ENCODE data around the gene BCAS3.
"Not testable (repeated sequence)": the region's sequence is repeated elsewhere in the genome, so short reads cannot be mapped to it uniquely, and the experiment has no call there.

The BCAS3 gene

DNA sequence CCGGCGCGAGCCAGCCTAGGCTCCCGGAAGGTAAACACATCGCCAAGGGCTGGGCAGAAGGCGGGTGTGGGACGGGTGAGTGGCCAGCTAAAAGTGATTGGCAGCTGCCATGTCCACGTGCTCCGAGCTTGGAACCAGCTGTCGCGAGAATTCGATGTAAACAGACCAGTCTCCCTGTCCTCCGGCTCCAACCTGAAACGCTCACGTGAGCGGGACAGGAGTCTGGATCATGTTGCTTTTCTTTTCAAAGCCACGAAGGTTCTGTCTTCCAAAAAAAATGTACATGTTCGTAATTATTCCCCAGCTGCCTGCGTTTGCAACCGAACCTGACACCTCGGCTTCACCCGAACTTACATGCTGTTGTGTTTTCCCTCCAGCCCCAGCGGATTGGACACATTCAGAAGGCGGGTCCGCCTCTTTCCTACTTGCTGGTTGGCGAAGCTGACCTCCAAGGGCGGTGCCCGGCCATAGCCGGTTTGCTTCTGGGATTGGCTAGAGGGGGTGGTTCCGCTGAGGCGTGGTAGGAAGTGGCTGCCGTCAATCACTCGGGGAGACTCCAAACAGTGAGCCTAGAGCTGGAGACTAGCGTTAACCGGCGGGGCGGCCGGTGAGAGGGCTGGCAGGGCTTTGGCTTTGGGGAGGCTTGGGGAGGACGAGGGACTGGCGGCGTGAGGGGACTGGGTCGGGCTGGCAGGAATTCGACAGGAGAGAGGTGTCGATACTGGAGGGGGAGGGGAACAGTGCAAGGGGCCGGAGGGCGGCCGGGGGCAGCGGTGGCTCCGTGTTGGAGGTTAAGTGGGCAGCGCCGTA, at the start of gene BCAS3:
Gene BCAS3 (plus strand): TSS at position 544 of the 810 bp plus-strand sequence.
- DNase-seq, result peak; percentile 97 to 100 (median 99)
- intact Hi-C loops (cut with DNase I), result no loop called here

DNA sequence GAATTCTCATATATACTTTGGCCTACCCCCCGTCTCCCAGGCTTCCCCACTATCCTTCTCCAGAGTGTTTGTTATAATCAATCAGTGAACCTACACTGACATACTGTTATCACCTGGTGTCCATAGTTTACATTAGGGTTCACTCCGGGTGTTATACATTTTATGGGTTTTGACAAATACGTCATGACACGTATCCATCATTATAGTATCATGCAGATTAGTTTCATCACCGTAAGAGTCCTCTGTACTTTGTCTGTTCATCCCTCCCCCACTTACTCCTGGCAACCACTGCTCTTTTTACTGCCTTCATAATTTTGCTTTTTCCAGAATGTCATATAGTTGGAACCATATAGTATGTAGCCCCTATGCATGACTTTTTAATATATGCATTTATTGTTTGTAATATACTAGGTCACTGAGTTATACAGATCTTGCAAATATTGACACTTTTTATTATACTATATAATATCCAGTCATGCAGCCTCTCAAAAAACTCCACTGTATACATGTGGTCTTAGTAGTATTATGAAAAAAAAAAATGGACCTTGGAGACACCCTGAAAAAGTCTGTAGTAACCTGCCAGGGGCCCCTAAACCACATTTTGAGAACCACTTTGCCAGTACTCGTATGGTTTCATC, 49.3 kb upstream of the BCAS3 start:
- intact Hi-C loops (cut with DNase I), result no loop called here

DNA sequence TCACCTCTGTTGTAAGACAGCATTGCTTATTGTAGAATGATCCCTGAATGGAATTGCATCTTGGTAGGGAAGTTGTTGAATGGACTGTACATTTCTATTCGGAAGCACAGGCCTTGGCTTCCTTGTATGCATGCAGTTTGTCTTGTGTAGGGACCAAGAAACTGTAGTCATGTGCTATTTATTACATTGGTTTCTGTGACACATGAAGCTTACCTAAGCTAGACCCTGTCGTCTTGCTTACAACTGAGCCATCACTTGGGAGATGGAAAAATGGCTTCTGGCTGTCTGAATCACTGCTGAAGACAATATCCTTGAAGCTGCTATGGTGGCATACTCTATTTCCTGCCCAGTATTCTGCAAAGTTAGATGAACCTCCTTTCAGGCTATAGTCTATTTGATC, 48.5 kb upstream of the BCAS3 start:
- DNase-seq, result no peak
- intact Hi-C loops (cut with DNase I), result no loop called here

More for the DNA sequence above, 49.3 kb upstream of the BCAS3 start:
- no peak for DNase-seq

DNA sequence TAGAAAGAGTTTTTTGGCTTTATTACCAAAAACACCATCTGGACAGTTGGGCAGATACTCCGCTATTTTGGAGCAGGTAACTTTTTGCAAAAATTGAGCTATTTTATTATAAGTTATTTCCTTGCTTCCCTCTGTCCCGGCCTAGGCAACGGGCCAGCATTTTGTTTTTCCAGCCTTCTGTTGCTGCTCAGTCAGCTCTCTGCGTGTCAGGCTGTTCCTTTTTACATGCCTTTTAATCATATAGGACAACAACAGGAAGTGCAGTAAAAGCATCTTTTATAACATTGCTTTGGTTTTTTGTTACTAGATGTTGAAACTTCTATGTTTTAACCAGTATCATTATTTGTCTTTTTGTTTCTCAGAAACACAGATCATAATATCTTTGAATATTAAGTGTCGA, 47.3 kb upstream of the BCAS3 start:
- intact Hi-C loops (cut with DNase I), result loop anchor here (5.0 kb wide), 1 partner anchor 38 kb away; no protein-coding TSS in a partner anchor
- DNase-seq, result peak in 7 of 10 donors; percentile 19 to 88 (median 59)

DNA sequence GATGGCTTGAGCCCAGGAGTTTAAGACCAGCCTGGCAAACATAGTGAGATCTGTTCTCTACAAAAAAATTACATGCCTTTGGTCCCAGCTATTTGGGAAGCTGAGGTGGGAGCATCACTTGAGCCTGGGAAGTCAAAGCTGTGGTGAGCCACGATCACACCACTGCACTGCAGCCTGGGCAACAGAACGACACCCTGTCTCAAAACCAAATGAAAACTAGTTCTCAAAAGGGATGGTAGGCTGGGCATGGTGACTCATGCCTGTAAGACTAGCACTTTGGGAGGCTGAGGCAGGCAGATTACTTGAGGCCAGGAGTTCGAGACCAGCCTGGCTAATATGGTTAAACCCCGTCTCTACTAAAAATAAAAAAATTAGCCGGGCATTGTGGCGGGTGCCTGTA, 46.5 kb upstream of the BCAS3 start:
- no peak for DNase-seq
- intact Hi-C loops (cut with DNase I), result loop anchor here (5.0 kb wide), 1 partner anchor 39 kb away; no protein-coding TSS in a partner anchor

DNA sequence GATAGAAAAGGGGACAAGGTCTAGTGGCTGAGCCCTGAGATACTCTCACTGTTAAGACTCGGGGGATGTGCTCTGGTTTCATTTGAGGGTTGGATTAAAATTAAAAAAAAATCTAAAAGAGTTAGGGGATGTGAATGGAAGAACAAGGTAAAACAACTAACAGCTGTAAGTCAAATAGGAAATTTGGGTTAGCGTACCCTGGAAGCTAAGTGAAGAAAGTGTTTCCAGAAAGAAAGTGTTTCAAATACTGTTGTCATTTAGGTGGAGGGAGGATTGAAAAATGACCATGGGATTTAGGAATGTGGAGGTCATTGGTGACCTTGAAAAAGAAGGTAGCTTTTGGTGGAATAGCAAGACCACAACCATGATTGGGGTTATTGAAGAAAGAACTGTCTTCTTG, 40.0 kb upstream of the BCAS3 start:
- no peak for DNase-seq
- intact Hi-C loops (cut with DNase I), result loop anchor here (1.0 to 2.0 kb wide), 3 partner anchors 37 to 216 kb away; partner anchors contain the start of gene PPM1D

DNA sequence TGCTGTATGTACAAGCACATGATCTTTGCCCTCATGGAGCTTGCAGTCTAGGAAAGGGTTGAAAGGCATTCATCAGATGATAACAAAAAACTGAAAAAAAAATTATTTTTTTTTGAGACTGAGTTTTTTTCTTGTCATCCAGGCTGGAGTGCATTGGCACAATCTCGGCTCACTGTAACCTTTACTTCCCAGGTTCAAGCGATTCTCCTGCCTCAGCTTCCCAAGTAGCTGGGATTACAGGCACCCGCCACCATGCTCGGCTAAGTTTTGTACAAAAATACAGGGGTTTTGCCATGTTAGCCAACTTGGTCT, 38.7 kb upstream of the BCAS3 start:
- intact Hi-C loops (cut with DNase I), result loop anchor here (2.0 kb wide), 1 partner anchor 38 kb away; the partner anchor contains the start of gene PPM1D
- no peak for DNase-seq

DNA sequence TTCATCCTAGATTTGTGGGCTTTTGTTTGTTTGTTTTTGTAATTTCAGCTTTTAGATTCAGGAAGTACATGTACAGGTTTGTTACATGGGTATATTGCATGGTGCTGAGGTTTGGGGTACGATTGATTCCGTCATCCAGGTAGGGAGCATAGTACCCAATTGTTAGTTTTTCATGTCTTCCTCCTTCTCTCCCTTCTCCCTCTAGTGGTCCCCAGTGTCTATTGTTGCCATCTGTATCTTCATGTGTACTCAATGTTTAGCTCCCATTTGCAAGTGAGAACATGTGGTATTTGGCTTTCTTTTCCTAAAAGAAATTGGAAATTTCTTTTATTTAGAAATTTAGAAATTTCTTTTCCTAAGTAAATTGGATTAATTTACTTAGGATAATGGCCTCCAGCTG, 37.1 kb upstream of the BCAS3 start:
- intact Hi-C loops (cut with DNase I), result no loop called here
- DNase-seq, result no peak

DNA sequence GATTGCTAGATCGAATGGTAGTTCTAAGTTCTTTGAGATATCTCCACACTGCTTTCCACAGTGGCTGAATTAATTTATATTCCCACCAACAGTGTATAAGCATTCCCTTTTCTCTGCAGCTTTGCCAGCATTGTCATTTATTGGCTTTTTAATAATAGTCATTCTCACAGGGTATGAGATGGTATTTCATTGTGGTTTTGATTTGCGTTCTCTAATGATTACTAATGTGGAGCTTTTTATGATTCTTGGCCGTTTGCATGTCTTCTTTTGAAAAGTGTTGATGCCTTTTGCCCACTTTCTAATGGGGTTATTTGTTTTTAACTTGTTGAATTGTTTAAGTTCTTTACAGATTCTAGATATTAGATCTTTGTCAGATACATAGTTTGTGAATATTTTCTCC, 36.5 kb upstream of the BCAS3 start:
- DNase-seq, result no peak
- intact Hi-C loops (cut with DNase I), result no loop called here

DNA sequence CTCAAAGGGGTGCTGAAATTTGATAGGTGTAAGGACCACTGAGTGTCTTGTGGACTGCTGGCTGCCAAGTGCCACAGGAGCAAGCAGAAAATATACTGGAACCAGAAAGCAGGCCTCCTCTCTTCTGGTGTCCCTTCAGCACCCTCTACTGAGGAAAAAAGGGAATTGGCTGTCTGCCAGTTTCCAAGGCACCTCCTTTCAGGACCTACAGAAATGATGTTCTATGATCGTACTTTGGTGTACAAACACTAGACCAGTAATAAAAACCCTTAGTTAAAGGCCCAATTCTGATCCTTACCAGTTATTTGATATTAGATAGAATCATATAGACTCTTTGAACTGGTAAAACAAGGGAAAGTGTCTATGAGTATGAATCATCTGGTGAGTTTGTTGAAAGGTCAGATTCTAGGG, 35.8 kb upstream of the BCAS3 start:
- intact Hi-C loops (cut with DNase I), result no loop called here
- peak in 6 of 10 donors; percentile 22 to 85 (median 70) for DNase-seq

DNA sequence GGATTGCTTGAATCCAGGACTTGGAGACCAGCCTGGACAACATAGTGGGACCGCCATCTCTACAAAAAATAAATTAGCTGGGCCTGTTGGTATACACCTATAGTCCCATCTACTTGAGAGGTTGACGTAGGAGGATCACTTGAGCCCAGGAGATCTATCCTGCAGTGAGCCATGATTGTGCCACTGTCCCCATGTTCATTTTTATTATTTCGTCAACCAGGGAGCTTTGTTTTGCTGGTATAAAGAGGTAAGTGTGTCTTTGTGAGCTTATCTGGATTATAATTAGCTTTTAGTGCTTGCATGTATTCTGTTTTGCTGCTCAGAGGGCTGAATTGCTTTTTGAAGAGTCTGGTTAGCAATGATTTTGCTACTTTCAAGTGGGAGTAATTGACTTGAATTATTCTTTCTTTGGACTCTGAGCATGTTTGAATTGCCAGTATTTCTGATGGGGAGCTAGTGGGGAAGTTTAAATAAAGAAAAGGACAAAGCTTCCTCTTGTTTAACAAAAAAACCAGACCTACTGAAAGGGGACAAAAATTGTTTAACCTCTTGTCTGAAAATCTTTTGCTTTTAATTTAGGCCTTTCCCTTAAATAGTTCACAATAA, 31.6 kb upstream of the BCAS3 start:
- intact Hi-C loops (cut with DNase I), result no loop called here
- DNase-seq, result peak in 1 of 10 donors; percentile 37

DNA sequence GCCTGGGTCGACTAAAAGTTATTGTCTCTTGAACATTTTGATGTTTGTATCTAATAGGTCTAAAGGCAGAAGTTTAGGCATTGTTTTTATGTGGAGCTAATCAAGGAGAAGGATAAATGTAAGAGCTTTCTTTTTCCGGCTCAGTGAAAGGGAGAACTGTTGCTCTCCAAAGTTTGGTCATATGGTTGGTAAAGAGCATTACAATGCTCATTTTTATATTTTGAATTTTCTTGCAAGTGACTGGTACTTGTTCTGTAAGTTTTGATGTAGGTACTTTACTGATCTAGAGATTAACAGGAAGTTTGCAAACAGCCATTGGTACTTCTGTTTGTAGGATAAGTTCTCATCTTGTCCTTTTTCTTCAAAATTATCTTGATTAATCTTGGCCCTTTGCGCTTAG, 30.9 kb upstream of the BCAS3 start:
- DNase-seq, result no peak
- intact Hi-C loops (cut with DNase I), result no loop called here

DNA sequence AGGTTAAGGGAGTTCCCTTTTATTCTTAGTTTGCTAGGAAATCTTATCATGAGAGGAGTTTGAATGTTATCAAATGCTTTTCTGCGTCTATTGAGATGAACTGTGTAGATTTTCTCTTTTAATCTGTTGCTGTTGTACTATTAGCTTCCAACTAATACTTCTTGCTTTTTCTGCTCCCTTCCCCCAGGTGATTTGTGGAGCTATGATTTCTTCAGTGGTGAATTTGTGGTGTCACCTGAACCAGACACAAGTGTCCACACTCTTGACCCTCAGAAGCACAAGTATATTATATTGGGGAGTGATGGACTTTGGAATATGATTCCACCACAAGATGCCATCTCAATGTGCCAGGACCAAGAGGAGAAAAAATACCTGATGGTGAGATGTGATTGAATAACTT, 29.9 kb upstream of the BCAS3 start:
- intact Hi-C loops (cut with DNase I), result no loop called here
- no peak for DNase-seq

DNA sequence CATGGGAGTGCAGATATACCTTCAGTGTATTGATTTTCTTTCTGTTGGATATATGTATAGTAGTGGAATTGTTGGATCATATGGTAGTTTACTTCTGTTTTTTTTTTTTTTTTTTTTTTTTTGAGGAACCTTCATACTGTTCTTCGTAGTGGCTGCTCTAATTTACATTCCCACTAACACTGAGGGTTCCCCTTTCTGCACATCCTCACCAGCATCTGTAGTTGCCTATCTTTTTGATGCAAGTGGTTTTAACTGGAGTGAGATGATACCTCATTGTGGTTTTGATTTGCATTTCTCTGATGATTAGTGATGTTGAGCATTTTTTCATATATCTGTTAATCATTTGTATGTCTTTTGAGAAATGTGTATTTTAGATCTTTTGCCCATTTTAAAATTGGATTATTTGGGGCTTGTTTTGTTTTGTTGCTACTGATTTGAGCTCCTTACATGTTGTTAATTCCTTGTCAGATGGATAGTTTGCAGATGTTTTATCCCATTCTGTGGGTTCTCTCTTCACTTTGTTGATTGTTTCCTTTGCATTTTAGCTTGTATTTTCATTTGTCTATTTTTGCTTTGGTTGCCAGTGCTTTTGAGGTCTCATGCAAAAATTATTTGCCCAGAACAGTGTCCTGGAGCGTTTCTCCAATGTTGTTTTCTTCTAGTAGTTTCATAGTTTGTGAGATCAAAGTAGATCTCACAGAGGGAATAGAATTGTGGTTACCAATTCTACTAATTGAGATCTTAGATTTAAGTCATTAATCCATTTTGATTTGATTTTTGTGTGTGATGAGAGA, 25.0 kb upstream of the BCAS3 start:
- intact Hi-C loops (cut with DNase I), result no loop called here
- DNase-seq, result no peak

DNA sequence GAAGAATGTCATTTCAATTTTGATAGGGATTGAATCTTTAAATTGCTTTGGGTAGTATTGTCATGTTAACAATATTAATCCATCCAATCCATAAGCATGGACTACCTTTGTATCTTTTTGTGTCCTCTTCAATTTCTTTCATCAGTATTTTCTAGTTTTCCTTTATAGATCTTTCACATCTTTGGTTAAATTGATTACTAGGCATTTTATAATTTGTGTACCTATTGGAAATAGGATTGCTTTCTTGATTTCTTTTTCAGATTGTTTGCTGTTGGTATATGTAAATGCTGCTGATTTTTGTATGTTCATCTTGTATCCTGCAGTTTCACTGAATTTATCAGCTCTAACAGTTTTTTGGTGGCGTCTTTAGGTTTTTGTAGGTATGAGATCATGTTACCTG, 24.1 kb upstream of the BCAS3 start:
- DNase-seq, result no peak
- intact Hi-C loops (cut with DNase I), result no loop called here

DNA sequence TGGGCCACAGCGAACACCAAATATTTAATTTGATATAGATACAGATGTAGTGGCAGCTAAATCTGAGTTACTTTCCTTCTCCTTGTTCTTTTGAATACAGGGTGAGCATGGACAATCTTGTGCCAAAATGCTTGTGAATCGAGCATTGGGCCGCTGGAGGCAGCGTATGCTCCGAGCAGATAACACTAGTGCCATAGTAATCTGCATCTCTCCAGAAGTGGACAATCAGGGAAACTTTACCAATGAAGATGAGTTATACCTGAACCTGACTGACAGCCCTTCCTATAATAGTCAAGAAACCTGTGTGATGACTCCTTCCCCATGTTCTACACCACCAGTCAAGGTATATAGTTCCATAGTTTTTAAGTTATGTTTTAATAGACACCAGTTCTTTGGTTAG, 21.2 kb upstream of the BCAS3 start:
- intact Hi-C loops (cut with DNase I), result no loop called here
- DNase-seq, result peak in 1 of 10 donors; percentile 26

DNA sequence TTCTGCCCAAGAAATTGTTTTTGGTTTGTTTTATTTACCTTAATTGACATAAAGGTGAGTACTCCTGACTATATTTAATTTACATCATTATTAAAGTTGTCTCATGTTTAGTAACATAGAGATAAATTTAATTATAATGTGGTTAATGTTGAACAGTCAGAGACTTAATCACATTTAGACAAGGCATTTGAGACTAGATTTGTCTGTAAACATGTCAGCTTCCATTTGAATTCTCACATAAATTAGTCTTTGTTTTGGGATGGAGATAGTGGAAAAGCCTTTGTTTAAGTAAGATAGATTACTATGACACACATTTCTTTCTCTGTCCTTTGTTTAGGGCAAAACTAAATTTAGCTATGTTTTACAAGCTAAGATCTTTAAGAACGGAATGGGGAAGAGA, 18.5 kb upstream of the BCAS3 start:
- intact Hi-C loops (cut with DNase I), result no loop called here
- no peak for DNase-seq

DNA sequence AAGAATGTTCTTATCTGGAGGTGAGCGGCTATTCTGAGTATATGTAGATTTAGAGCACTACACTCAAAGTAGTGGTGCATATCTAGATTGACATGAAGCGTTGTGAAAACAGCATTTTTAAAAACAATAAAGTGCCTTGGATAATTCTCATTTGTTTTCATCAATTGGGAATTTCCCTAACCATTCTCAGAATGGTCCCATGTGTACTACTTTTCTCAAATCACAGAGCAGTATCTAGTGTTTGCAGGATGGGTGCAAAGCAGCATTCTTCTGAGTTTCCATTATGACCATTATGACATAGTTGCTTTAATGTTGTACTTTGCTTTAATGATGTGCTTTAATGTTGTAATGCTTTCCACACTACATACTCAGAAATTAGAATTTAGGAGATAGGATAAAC, 16.2 kb upstream of the BCAS3 start:
- intact Hi-C loops (cut with DNase I), result no loop called here
- DNase-seq, result no peak

DNA sequence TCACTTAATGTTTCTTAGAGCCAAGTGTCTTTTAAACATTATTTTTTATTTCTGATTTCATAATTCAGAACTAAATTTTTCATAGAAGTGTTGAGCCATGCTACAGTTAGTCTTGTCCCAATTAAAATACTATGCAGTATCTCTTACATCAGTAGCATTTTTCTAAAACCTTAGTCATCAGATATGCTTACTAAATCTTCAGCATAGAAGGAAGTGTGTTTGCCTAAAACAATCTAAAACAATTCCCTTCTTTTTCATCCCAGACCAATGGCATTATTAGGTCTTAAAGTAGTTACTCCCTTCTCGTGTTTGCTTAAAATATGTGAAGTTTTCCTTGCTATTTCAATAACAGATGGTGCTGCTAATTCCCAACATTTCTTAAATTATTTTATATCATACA, 13.6 kb upstream of the BCAS3 start:
- DNase-seq, result no peak
- intact Hi-C loops (cut with DNase I), result no loop called here

DNA sequence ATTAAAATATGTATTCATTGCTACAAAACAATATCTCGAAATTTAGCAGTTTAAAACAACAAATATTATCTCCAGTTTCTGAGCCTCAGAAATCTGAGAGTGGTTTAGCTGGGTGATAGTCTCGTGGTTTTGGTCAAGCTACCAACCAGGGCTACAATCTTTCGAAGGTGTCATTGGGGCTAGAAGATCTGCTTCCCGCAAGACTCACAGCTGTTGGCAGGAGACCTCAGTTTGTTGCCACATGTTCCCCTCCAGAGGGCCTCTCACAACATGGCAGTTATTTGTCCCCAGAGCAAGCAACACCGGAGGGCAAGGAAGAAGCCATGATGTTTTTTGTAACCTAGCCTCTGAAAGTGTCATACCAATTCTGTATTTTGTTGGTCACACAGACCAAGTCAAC, 12.0 kb upstream of the BCAS3 start:
- no peak for DNase-seq
- intact Hi-C loops (cut with DNase I), result no loop called here

DNA sequence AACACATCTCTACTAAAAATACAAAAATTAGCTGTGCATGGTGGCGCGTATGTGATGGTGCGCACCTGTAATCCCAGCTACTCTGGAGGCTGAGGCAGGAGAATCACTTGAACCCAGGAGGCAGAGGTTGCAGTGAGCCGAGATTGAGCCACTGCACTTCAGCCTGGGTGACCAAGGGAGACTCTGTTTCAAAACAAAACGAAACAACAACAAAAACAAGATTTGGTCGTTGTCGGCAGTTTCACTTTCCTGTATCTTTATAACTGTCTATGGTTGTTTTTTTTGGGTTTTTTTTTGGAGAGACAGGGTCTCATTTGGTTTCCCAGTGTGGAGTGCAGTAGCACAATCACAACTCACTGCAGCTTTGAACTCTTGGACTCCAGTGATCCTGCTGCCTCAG, 8.9 kb upstream of the BCAS3 start:
- intact Hi-C loops (cut with DNase I); DNase-seq: not testable (repeated sequence)
